ENCODE measurements around the gene KRTAP10-2. TPM values are rescaled to one million over a fixed set of nuclear protein-coding genes. Genes with fewer than 3 reads are reported as not detected.
"Not testable (repeated sequence)": the region's sequence is repeated elsewhere in the genome, so short reads cannot be mapped to it uniquely, and the experiment has no call there.

Gene KRTAP10-2
- not detected in 2 replicates for total RNA-seq (2014; rRNA removed)
- not detected for polyA plus RNA-seq (2012)

- no peak for DNase-seq (ENCODE audit: low read depth)
These were observed at the start of gene KRTAP10-2 for GRCh38 chr21:44551340-44551961. KRTAP10-2 (minus strand) TSS chr21:44551505; CDS start chr21:44551458, 47 bp downstream.

GRCh38 chr21:44601091-44601490 lies 49.8 kb upstream of the KRTAP10-2 start:
- peak; percentile 29 for DNase-seq (ENCODE audit: low read depth)

- DNase-seq (ENCODE audit: low read depth), result not testable (repeated sequence)
These were observed 49.0 kb upstream of the KRTAP10-2 start, which contains the start of gene KRTAP10-7 for GRCh38 chr21:44600118-44600978. KRTAP10-7 (plus strand) TSS chr21:44600597; CDS start chr21:44600622, 25 bp downstream.

- no peak for DNase-seq (ENCODE audit: low read depth)
These were observed 48.1 kb upstream of the KRTAP10-2 start for GRCh38 chr21:44599264-44600029.

- no peak for DNase-seq (ENCODE audit: low read depth)
These were observed 46.8 kb upstream of the KRTAP10-2 start for GRCh38 chr21:44598061-44598460.

- no peak for DNase-seq (ENCODE audit: low read depth)
These were observed 44.9 kb upstream of the KRTAP10-2 start for GRCh38 chr21:44596068-44596725.

GRCh38 chr21:44595524-44595923 lies 44.2 kb upstream of the KRTAP10-2 start:
- DNase-seq (ENCODE audit: low read depth), result no peak

GRCh38 chr21:44594406-44594916 lies 43.2 kb upstream of the KRTAP10-2 start:
- no peak for DNase-seq (ENCODE audit: low read depth)

- peak; percentile 42 for DNase-seq (ENCODE audit: low read depth)
These were observed 42.5 kb upstream of the KRTAP10-2 start for GRCh38 chr21:44593598-44594405.

GRCh38 chr21:44592446-44593311 lies 41.4 kb upstream of the KRTAP10-2 start, which contains the start of gene KRTAP10-6:
KRTAP10-6 (minus strand) TSS chr21:44592505; CDS start chr21:44592484, 21 bp downstream.
- DNase-seq (ENCODE audit: low read depth), result no peak

- DNase-seq (ENCODE audit: low read depth), result not testable (repeated sequence)
These were observed 40.5 kb upstream of the KRTAP10-2 start for GRCh38 chr21:44591801-44592130.

GRCh38 chr21:44590897-44591800 lies 39.8 kb upstream of the KRTAP10-2 start:
- DNase-seq (ENCODE audit: low read depth), result peak; percentile 9

GRCh38 chr21:44590311-44590721 lies 39.0 kb upstream of the KRTAP10-2 start:
- no peak for DNase-seq (ENCODE audit: low read depth)

- no peak for DNase-seq (ENCODE audit: low read depth)
These were observed 38.4 kb upstream of the KRTAP10-2 start for GRCh38 chr21:44589586-44590305.

GRCh38 chr21:44589094-44589493 lies 37.8 kb upstream of the KRTAP10-2 start:
- no peak for DNase-seq (ENCODE audit: low read depth)

GRCh38 chr21:44585892-44586291 lies 34.6 kb upstream of the KRTAP10-2 start:
- no peak for DNase-seq (ENCODE audit: low read depth)

GRCh38 chr21:44583800-44584147 lies 32.5 kb upstream of the KRTAP10-2 start:
- no peak for DNase-seq (ENCODE audit: low read depth)
